Measurements from ENCODE around the gene ANTKMT.

Gene ANTKMT

GRCh38 chr16:756428-756827 lies 35.5 kb downstream of the ANTKMT start:
- no peak overlapping the region for H3K27ac ChIP-seq
- TF ChIP-seq CTCF (conservative IDR thresholded peaks at IDR 0.05): no peak

- H3K27ac ChIP-seq: no peak overlapping the region
- no peak for TF ChIP-seq CTCF (conservative IDR thresholded peaks at IDR 0.05)
Observed at GRCh38 chr16:759110-759910, 38.4 kb downstream of the ANTKMT start.

GRCh38 chr16:760065-760464 lies 39.1 kb downstream of the ANTKMT start:
- H3K27ac ChIP-seq: no peak overlapping the region
- TF ChIP-seq CTCF (conservative IDR thresholded peaks at IDR 0.05): no peak

- H3K27ac ChIP-seq: no peak within 1 kb of the TSS
- no peak for TF ChIP-seq CTCF (conservative IDR thresholded peaks at IDR 0.05)
Observed at GRCh38 chr16:760545-761343, 39.8 kb downstream of the ANTKMT start, which contains the start of gene MSLN. TSS of gene MSLN (plus strand) at chr16:760734. CDS start at chr16:762681, 1,947 bp downstream.

- TF ChIP-seq CTCF (conservative IDR thresholded peaks at IDR 0.05): no peak
- H3K27ac ChIP-seq: no peak overlapping the region
Observed at GRCh38 chr16:761625-762513, 40.9 kb downstream of the ANTKMT start.

- H3K27ac ChIP-seq: no peak overlapping the region
- no peak for TF ChIP-seq CTCF (conservative IDR thresholded peaks at IDR 0.05)
Observed at GRCh38 chr16:762595-763268, 41.8 kb downstream of the ANTKMT start.
